Endodermal cell (in vitro differentiated cells): ENCODE data around the gene DNHD1. TPM values are rescaled to one million over a fixed set of nuclear protein-coding genes. Genes with fewer than 3 reads are reported as not detected.

Source experiments
- DNase-seq: peaks from one replicate; pipeline ENCODE4 v3.0.0-alpha.2; 2017
- H3K27ac ChIP-seq: 2 replicates; pipeline ENCODE4 v1.5.1; 2013; ENCODE audit warnings: mild to moderate bottlenecking, low read depth, low read length, moderate library complexity
- H3K27me3 ChIP-seq: 2 replicates; pipeline ENCODE4 v1.6.1; 2013; ENCODE audit warnings: mild to moderate bottlenecking, low read length, moderate library complexity; ENCODE audit not compliant: insufficient read depth, control insufficient read depth, poor library complexity, severe bottlenecking
- H3K36me3 ChIP-seq: 2 replicates; pipeline ENCODE4 v1.7.0; 2013; ENCODE audit warnings: mild to moderate bottlenecking, low read length, moderate library complexity; ENCODE audit not compliant: control insufficient read depth, insufficient read depth
- H3K4me1 ChIP-seq: one replicate; pipeline ENCODE4 v1.7.0; 2013; ENCODE audit warnings: low read length; ENCODE audit not compliant: control insufficient read depth, insufficient read depth
- H3K4me3 ChIP-seq: 2 replicates; pipeline ENCODE4 v1.5.1; 2013; ENCODE audit warnings: mild to moderate bottlenecking, low read length, moderate library complexity
- H3K9ac ChIP-seq: 2 replicates; pipeline ENCODE4 v1.6.1; 2013; ENCODE audit warnings: mild to moderate bottlenecking, low read length, moderate library complexity; ENCODE audit not compliant: poor library complexity, severe bottlenecking; ENCODE audit errors: extremely low read depth
- H3K9me3 ChIP-seq: 2 replicates; pipeline ENCODE4 v1.6.1; 2013; ENCODE audit warnings: mild to moderate bottlenecking, low read length, moderate library complexity; ENCODE audit not compliant: control insufficient read depth
- H3K27ac Mint-ChIP-seq: 2 replicates; pipeline ENCODE4 v1.8.0; 2020; ENCODE audit warnings: mixed read lengths
- H3K27me3 Mint-ChIP-seq: 2 replicates; pipeline ENCODE4 v1.8.0; 2021; ENCODE audit warnings: mild to moderate bottlenecking, mixed read lengths; ENCODE audit not compliant: insufficient read depth
- H3K36me3 Mint-ChIP-seq: 2 replicates; pipeline ENCODE4 v1.8.0; 2020; ENCODE audit warnings: low read depth, mixed read lengths
- H3K4me1 Mint-ChIP-seq: 2 replicates; pipeline ENCODE4 v1.8.0; 2020; ENCODE audit warnings: mixed read lengths
- H3K4me3 Mint-ChIP-seq: 2 replicates; pipeline ENCODE4 v1.8.0; 2020; ENCODE audit warnings: mild to moderate bottlenecking, moderate library complexity, mixed read lengths
- H3K9me3 Mint-ChIP-seq: 2 replicates; pipeline ENCODE4 v1.8.0; 2020; ENCODE audit warnings: mild to moderate bottlenecking, mixed read lengths
- WGBS, 2 experiments: methylation state at CpG; one replicate each; pipeline versions ENCODE4 v1.1.5 to v1.1.7; 2013; ENCODE audit warnings: missing lambda C conversion rate in 2 of 2, mixed read lengths in 1 of 2; ENCODE audit not compliant: insufficient coverage in 1 of 2, insufficient read length in 1 of 2; 5-methylcytosine and 5-hydroxymethylcytosine counted together
- total RNA-seq, 2 donors: library from RNA; stranded (reverse); fragmentation: NEBNext Ultra II Directional in 1 of 2; extraction: Animal tissue kit (Norgen Biotek cat#: 25700) in 1 of 2; gene quantifications; 2 replicates in 1 of 2; 3 replicates in 1 of 2; pipeline ENCODE4 v1.2.1, GENCODE V29; 2021
- TF ChIP-seq, protein P1 (sequence below): fragments of 200-600 bp; sonication (generic); conservative IDR thresholded peaks from 2 replicates; pipeline ENCODE4 v1.5.0; 2021; ENCODE audit warnings: antibody characterized with exemption, mild to moderate bottlenecking

The DNHD1 gene
- total RNA-seq, 2 donors from 2014 or later = 11.0 to 12.2 TPM

DNA sequence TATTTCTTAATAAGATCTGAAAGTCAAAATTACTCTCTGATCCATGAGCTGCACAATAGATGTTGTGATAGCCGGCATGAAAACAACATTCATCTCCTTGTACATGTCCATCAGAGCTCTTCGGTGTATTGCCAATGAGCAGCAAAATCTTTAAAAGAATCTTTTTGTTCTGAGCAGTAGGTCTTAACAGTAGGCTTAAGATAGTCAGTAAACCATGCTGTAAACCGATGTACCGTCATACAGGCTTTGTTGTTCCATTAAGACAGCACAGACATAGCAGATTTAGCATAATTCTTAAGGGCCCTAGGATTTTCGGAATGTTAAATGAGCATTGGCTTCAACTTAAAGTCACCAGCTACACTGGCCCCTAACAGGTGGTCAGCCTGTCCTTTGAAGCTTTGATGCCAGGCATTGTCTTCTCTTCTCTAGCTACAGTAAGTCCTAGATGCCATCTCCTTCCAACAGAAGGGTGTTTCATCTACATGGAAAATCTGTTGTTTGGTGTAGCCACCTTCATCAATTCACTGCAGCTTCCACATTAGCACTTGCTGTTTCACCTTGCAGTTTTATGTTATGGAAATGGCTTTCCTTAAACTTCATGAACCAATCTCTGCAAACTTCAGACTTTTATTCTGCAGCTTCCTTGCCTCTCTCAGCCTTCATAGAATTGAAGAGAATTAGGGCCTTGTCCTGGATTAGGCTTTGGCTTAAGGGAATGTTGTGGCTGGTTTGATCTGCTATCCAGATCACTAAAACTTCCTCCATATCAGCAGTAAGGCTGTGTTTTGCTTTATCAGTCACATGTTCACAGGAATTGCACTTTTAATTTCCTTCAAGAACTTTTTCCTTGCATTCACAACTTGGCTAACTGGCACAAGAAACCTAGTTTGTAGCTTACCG, 78.0 kb downstream of the DNHD1 start:
- Mint-ChIP-seq H3K27me3 (peaks cover 1% of the 10 kb centered on the region), H3K9me3 (no peaks in the 10 kb centered on the region), H3K4me1 (no peaks in the 10 kb centered on the region), H3K4me3 (no peak overlapping the region), H3K36me3 (peaks cover 2% of the 10 kb centered on the region), H3K27ac (no peak overlapping the region)
- no peak for DNase-seq
- H3K9me3 ChIP-seq = no peaks in the 10 kb centered on the region
- no peak overlapping the region for H3K27ac ChIP-seq
- H3K36me3 ChIP-seq = no peaks in the 10 kb centered on the region
- H3K9ac ChIP-seq = no peak overlapping the region
- no peaks in the 10 kb centered on the region for H3K4me1 ChIP-seq
- no peaks in the 10 kb centered on the region for H3K27me3 ChIP-seq
- TF ChIP-seq, protein P1, sequence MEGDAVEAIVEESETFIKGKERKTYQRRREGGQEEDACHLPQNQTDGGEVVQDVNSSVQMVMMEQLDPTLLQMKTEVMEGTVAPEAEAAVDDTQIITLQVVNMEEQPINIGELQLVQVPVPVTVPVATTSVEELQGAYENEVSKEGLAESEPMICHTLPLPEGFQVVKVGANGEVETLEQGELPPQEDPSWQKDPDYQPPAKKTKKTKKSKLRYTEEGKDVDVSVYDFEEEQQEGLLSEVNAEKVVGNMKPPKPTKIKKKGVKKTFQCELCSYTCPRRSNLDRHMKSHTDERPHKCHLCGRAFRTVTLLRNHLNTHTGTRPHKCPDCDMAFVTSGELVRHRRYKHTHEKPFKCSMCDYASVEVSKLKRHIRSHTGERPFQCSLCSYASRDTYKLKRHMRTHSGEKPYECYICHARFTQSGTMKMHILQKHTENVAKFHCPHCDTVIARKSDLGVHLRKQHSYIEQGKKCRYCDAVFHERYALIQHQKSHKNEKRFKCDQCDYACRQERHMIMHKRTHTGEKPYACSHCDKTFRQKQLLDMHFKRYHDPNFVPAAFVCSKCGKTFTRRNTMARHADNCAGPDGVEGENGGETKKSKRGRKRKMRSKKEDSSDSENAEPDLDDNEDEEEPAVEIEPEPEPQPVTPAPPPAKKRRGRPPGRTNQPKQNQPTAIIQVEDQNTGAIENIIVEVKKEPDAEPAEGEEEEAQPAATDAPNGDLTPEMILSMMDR = no peak
- H3K4me3 ChIP-seq = no peak overlapping the region
- 93 to 99% methylated on average over 6 of the region's 6 CpGs for WGBS, 2 experiments

DNA sequence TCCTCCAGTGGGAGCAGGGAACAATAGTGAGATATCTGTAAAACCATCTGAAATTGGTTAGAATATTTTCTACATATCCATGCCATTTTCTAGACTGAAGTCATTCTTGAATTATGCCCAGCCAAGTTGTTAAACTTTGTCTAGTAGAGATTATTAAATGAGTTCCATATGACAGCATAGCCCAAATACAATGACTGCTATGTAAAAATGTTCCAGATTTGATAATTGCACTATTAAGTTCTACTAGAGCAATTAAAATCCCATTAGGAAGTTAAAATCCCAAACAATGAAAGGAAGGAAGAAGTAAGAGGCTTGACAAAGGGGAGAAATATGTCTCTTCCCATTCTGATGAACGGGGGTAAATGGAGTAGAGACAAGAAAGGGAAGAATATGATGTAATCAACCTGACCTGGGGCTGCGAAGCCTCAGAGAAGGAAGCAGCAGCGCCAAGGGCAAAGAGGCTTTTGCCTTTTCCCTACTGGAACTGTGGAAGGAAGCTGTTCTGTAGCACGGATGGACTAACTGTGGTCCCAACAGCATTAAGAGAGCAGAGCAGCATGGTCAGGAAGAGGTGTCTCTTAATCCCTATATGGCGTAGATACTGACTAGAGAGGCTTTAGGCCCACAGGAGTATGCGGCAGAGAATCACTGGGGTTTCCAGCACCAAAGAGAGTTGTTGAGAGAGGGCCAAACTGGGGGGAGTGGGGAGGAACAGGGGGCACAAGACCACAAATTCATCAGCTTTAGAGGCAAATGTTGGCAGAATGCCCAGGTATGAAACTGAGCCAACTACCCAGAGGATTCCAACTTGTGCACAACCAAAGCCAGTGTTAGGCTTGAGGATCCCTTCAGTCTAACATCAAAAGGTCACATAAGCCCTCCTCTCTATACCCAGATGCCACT, 79.6 kb downstream of the DNHD1 start:
- Mint-ChIP-seq H3K9me3 (no peaks in the 10 kb centered on the region), H3K4me3 (no peak overlapping the region), H3K4me1 (no peaks in the 10 kb centered on the region), H3K27ac (no peak overlapping the region), H3K27me3 (no peaks in the 10 kb centered on the region), H3K36me3 (no peaks in the 10 kb centered on the region)
- WGBS, 2 experiments = 91 to 98% methylated on average over 5 of the region's 6 CpGs
- Histone ChIP-seq H3K27me3 (no peaks in the 10 kb centered on the region), H3K4me1 (no peaks in the 10 kb centered on the region), H3K36me3 (no peaks in the 10 kb centered on the region), H3K9ac (no peak overlapping the region), H3K9me3 (no peaks in the 10 kb centered on the region), H3K27ac (no peak overlapping the region), H3K4me3 (no peak overlapping the region)
- DNase-seq = no peak
- TF ChIP-seq, protein P1 = no peak

DNA sequence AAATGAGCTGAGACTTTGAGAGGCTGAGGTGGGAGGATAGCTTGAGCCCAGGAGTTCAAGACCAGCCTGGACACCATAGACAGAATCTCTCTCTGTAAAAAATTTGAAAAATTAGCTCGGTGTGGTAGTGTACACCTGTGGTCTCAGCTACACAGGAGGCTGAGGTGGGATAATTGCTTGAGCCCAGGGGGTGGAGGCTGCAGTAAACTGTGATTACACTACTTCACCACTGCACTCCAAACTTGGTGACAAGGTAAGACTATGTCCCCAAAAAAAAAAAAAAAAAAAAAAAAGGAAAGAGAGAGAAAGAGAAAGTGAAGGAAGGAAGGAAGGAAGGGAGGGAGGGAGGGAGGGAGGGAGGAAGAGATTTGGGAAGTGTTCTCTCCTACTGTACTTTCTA, 81.1 kb downstream of the DNHD1 start:
- no peak overlapping the region for H3K27ac ChIP-seq
- no peak for DNase-seq
- 100% methylated on average over 1 of the region's 1 CpG; no CpG with 5 or more reads in 1 of the 2 experiments for WGBS, 2 experiments

More for the DNA sequence above, 81.1 kb downstream of the DNHD1 start:
- Histone ChIP-seq H3K9ac (no peak overlapping the region), H3K4me1 (no peaks in the 10 kb centered on the region), H3K27me3 (no peaks in the 10 kb centered on the region), H3K9me3 (peaks cover 9% of the 10 kb centered on the region), H3K4me3 (no peak overlapping the region), H3K36me3 (no peaks in the 10 kb centered on the region)
- Mint-ChIP-seq H3K27me3 (no peaks in the 10 kb centered on the region), H3K4me1 (no peaks in the 10 kb centered on the region), H3K9me3 (peaks cover 4% of the 10 kb centered on the region), H3K36me3 (no peaks in the 10 kb centered on the region), H3K4me3 (no peak overlapping the region), H3K27ac (no peak overlapping the region)
- TF ChIP-seq, protein P1 = no peak
